NK-92 (cell line): ENCODE results near the gene PAPPA2.

ENCODE experiments used
- DNase-seq: peaks from one replicate; lab custom pipeline; 2025; ENCODE audit not compliant: unreplicated experiment; lab: John Stamatoyannopoulos, UW

PAPPA2 gene

GRCh38 chr1:176494436-176494835 is 31.5 kb downstream of the PAPPA2 start:
- DNase-seq: no peak

- no peak for DNase-seq
Measured at GRCh38 chr1:176499671-176500070, 36.7 kb downstream of the PAPPA2 start.

- DNase-seq: no peak
Measured at GRCh38 chr1:176501599-176501998, 38.6 kb downstream of the PAPPA2 start.

GRCh38 chr1:176504848-176505553 is 42.0 kb downstream of the PAPPA2 start:
- DNase-seq: no peak

- no peak for DNase-seq
Measured at GRCh38 chr1:176512966-176513365, 50.0 kb downstream of the PAPPA2 start.

- no peak for DNase-seq
Measured at GRCh38 chr1:176515310-176515709, 52.3 kb downstream of the PAPPA2 start.

- peak; percentile 7 for DNase-seq
Measured at GRCh38 chr1:176517484-176517883, 54.5 kb downstream of the PAPPA2 start.

- DNase-seq: no peak
Measured at GRCh38 chr1:176521211-176521610, 58.2 kb downstream of the PAPPA2 start.

- no peak for DNase-seq
Measured at GRCh38 chr1:176522310-176522845, 59.4 kb downstream of the PAPPA2 start.

- no peak for DNase-seq
Measured at GRCh38 chr1:176529395-176530090, 66.6 kb downstream of the PAPPA2 start.

GRCh38 chr1:176531036-176531435 is 68.1 kb downstream of the PAPPA2 start:
- no peak for DNase-seq

GRCh38 chr1:176531921-176532897 is 69.2 kb downstream of the PAPPA2 start:
- DNase-seq: no peak

- no peak for DNase-seq
Measured at GRCh38 chr1:176533020-176533419, 70.0 kb downstream of the PAPPA2 start.

GRCh38 chr1:176536588-176536987 is 73.6 kb downstream of the PAPPA2 start:
- no peak for DNase-seq

GRCh38 chr1:176539018-176539417 is 76.0 kb downstream of the PAPPA2 start:
- DNase-seq: no peak

GRCh38 chr1:176540428-176540827 is 77.5 kb downstream of the PAPPA2 start:
- no peak for DNase-seq

GRCh38 chr1:176541663-176542062 is 78.7 kb downstream of the PAPPA2 start:
- DNase-seq: no peak

GRCh38 chr1:176542352-176542751 is 79.4 kb downstream of the PAPPA2 start:
- no peak for DNase-seq

GRCh38 chr1:176543360-176544129 is 80.6 kb downstream of the PAPPA2 start:
- no peak for DNase-seq

GRCh38 chr1:176545034-176545639 is 82.2 kb downstream of the PAPPA2 start:
- no peak for DNase-seq
